CD4-positive, CD25-positive, alpha-beta regulatory T cell (primary cell): ENCODE measurements around the gene APOBEC3A. TPM values are rescaled to one million over a fixed set of nuclear protein-coding genes. Genes with fewer than 3 reads are reported as not detected.
A peak's percentile ranks its signal among the peaks of the same experiment; 100 is the strongest.

Experiments used
- ATAC-seq, 2 donors: fragments of 150-1000 bp; cut with Tn5 transposase; one replicate each; pipeline ENCODE4 v1.10.0; 2021; ENCODE audit warnings: low read depth in 2 of 2, moderate number of reproducible peaks in 2 of 2, moderate library complexity in 1 of 2
- DNase-seq, 3 donors: peaks; one replicate each; pipeline versions ENCODE4 v3.0.0 to v3.0.0-alpha.2; 2012 to 2022; ENCODE audit warnings: mixed read lengths in 1 of 3
- H3K27ac ChIP-seq: one replicate; pipeline ENCODE4 v1.7.0; 2013; ENCODE audit warnings: mild to moderate bottlenecking, low read length; ENCODE audit not compliant: insufficient read depth, poor library complexity, severe bottlenecking
- H3K27me3 ChIP-seq: one replicate; pipeline ENCODE4 v1.7.0; 2013; ENCODE audit warnings: low read length; ENCODE audit not compliant: control insufficient read depth, insufficient read depth
- H3K36me3 ChIP-seq: one replicate; pipeline ENCODE4 v1.7.0; 2013; ENCODE audit warnings: mild to moderate bottlenecking, low read length, moderate library complexity; ENCODE audit not compliant: control insufficient read depth, insufficient read depth
- H3K4me1 ChIP-seq: 2 replicates; pipeline ENCODE4 v1.7.0; 2013; ENCODE audit warnings: mild to moderate bottlenecking, low read length; ENCODE audit not compliant: insufficient read depth, control insufficient read depth, poor library complexity, severe bottlenecking
- H3K4me3 ChIP-seq: one replicate; pipeline ENCODE4 v1.7.0; 2013; ENCODE audit warnings: low read depth, mild to moderate bottlenecking, low read length, moderate library complexity
- H3K9me3 ChIP-seq, 2 experiments: 1 replicate in 1 of 2; 2 replicates in 1 of 2; pipeline ENCODE4 v1.7.0; 2013; ENCODE audit warnings: low read length in 2 of 2, mild to moderate bottlenecking in 1 of 2, moderate library complexity in 1 of 2; ENCODE audit not compliant: control insufficient read depth in 2 of 2
- H3K27ac Mint-ChIP-seq, 3 donors: one replicate each; pipeline ENCODE4 v1.8.0; 2020 to 2022; ENCODE audit warnings: mild to moderate bottlenecking in 3 of 3, mixed read lengths in 3 of 3, moderate library complexity in 2 of 3
- H3K27me3 Mint-ChIP-seq: one replicate; pipeline ENCODE4 v1.8.0; 2022; ENCODE audit warnings: mild to moderate bottlenecking, mixed read lengths
- H3K36me3 Mint-ChIP-seq: one replicate; pipeline ENCODE4 v1.8.0; 2020; ENCODE audit warnings: mixed read lengths
- H3K4me1 Mint-ChIP-seq, 4 donors: one replicate each; pipeline ENCODE4 v1.8.0; 2020 to 2022; ENCODE audit warnings: mixed read lengths in 4 of 4, mild to moderate bottlenecking in 1 of 4
- H3K4me3 Mint-ChIP-seq, 4 donors: one replicate each; pipeline ENCODE4 v1.8.0; 2020 to 2022; ENCODE audit warnings: mild to moderate bottlenecking in 4 of 4, mixed read lengths in 4 of 4, moderate library complexity in 3 of 4
- H3K9me3 Mint-ChIP-seq, 7 donors: one replicate each; pipeline ENCODE4 v1.8.0; 2020 to 2022; ENCODE audit warnings: mixed read lengths in 7 of 7, mild to moderate bottlenecking in 3 of 7, moderate library complexity in 2 of 7
- polyA plus RNA-seq, 4 donors: library from polyadenylated mRNA; unstranded; fragments of 300-500 nt; fragmentation: Illumina TruSeq; gene quantifications; one replicate each; pipeline ENCODE4 v1.2.3, GENCODE V29; 2021
- total RNA-seq: library from RNA; stranded (reverse); gene quantifications from one replicate; pipeline ENCODE4 v1.2.3, GENCODE V29; 2022

The APOBEC3A gene
- total and polyA plus RNA-seq, 5 donors from 2014 or later: 0.29 TPM; not detected in 4

- Histone ChIP-seq H3K27ac (no peak overlapping the region), H3K36me3 (no peaks in the 10 kb centered on the region), H3K9me3 (no peaks in the 10 kb centered on the region), H3K4me3 (no peak overlapping the region), H3K27me3 (peaks cover 21% of the 10 kb centered on the region), H3K4me1 (no peaks in the 10 kb centered on the region)
- peaks cover 47% of the 10 kb centered on the region for H3K27me3 Mint-ChIP-seq
- DNase-seq (no peak), ATAC-seq (no peak)
- H3K9me3 Mint-ChIP-seq: peaks cover 0 to 5% (median 0%) of the 10 kb centered on the region in 7 donors
- H3K4me3 Mint-ChIP-seq: no peak overlapping the region
- H3K27ac Mint-ChIP-seq: no peak overlapping the region
- no peaks in the 10 kb centered on the region for H3K36me3 Mint-ChIP-seq
- H3K4me1 Mint-ChIP-seq: peaks cover 0 to 5% (median 3%) of the 10 kb centered on the region in 4 donors
Observed at GRCh38 chr22:38924347-38924952, 33.0 kb upstream of the APOBEC3A start.

GRCh38 chr22:38925571-38926041 lies 31.8 kb upstream of the APOBEC3A start:
- Mint-ChIP-seq H3K27me3 (peaks cover 54% of the 10 kb centered on the region), H3K27ac (no peak overlapping the region), H3K4me1 (peaks cover 0 to 5% (median 3%) of the 10 kb centered on the region in 4 donors), H3K36me3 (no peaks in the 10 kb centered on the region), H3K4me3 (no peak overlapping the region), H3K9me3 (peaks cover 0 to 5% (median 0%) of the 10 kb centered on the region in 7 donors)
- no peak for ATAC-seq
- no peaks in the 10 kb centered on the region for H3K4me1 ChIP-seq
- DNase-seq: no peak
- H3K36me3 ChIP-seq: no peaks in the 10 kb centered on the region
- H3K27me3 ChIP-seq: peaks cover 23% of the 10 kb centered on the region
- H3K4me3 ChIP-seq: no peak overlapping the region
- no peak overlapping the region for H3K27ac ChIP-seq
- H3K9me3 ChIP-seq: no peaks in the 10 kb centered on the region

DNA sequence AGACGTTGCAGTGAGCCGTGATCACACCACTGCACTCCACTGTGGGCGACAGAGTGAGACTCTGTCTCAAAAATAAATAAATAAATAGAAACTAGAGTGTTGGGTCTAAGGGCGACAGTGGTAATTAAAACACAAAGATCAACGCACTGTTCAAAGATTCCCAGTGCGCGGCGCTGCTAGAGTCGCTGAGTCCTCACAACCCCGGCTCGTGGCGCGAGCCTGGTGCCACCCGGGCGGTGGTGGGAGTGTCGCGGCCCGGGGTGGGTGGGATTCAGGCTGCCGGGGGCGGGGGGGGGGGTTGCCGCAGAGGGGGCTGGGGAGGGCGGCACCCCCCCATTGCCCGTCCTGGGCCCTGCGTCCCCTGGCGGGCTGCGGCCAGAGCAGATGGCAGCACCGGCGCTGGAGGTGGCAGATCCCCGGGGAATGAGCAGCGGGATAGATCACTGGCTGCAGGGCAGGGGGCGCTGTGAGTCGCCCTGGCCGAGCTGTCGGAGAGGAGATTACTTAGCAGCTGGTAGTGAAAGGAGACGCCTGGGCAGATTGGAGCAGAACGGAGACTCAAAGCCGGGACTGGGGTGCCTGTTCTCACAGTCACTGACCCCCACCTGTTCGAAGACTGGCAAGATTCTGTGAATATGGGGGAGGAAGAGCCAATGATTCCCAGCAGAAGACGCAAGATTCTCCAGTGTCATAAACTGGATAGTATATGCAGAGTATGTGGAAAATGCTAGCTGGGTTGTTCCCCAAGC lies 30.2 kb upstream of the APOBEC3A start:
- no peaks in the 10 kb centered on the region for H3K4me1 ChIP-seq
- no peak overlapping the region for H3K27ac Mint-ChIP-seq
- DNase-seq: peak in 2 of 3 donors; percentile 8 to 46
- peaks cover 0 to 5% (median 0%) of the 10 kb centered on the region in 7 donors for H3K9me3 Mint-ChIP-seq
- no peaks in the 10 kb centered on the region for H3K36me3 ChIP-seq
- ATAC-seq: peak; percentile 39 to 47
- peaks cover 23% of the 10 kb centered on the region for H3K27me3 ChIP-seq
- H3K4me3 ChIP-seq: no peak overlapping the region
- peak overlapping the region in 2 of 4 donors; percentile 41 to 65 for H3K4me3 Mint-ChIP-seq
- H3K27ac ChIP-seq: no peak overlapping the region
- H3K4me1 Mint-ChIP-seq: peaks cover 0 to 5% (median 3%) of the 10 kb centered on the region in 4 donors
- no peaks in the 10 kb centered on the region for H3K36me3 Mint-ChIP-seq
- H3K9me3 ChIP-seq: no peaks in the 10 kb centered on the region
- peaks cover 52% of the 10 kb centered on the region for H3K27me3 Mint-ChIP-seq

- no peak overlapping the region for H3K4me3 Mint-ChIP-seq
- Histone ChIP-seq H3K4me3 (no peak overlapping the region), H3K4me1 (no peaks in the 10 kb centered on the region), H3K9me3 (no peaks in the 10 kb centered on the region), H3K27me3 (peaks cover 11% of the 10 kb centered on the region), H3K36me3 (no peaks in the 10 kb centered on the region), H3K27ac (no peak overlapping the region)
- peaks cover 37% of the 10 kb centered on the region for H3K27me3 Mint-ChIP-seq
- ATAC-seq (no peak), DNase-seq (no peak)
- H3K4me1 Mint-ChIP-seq: peaks cover 0 to 5% (median 3%) of the 10 kb centered on the region in 4 donors
- H3K9me3 Mint-ChIP-seq: peaks cover 0 to 4% (median 0%) of the 10 kb centered on the region in 7 donors
- no peak overlapping the region for H3K27ac Mint-ChIP-seq
- H3K36me3 Mint-ChIP-seq: no peaks in the 10 kb centered on the region
Observed at GRCh38 chr22:38930512-38930911, 26.9 kb upstream of the APOBEC3A start.

GRCh38 chr22:38935023-38935422 lies 22.4 kb upstream of the APOBEC3A start:
- ATAC-seq: no peak
- Histone ChIP-seq H3K27me3 (no peaks in the 10 kb centered on the region), H3K4me3 (no peak overlapping the region), H3K9me3 (no peaks in the 10 kb centered on the region), H3K4me1 (no peaks in the 10 kb centered on the region), H3K27ac (no peak overlapping the region), H3K36me3 (no peaks in the 10 kb centered on the region)
- Mint-ChIP-seq H3K27me3 (peaks cover 19% of the 10 kb centered on the region), H3K27ac (no peak overlapping the region), H3K4me1 (no peaks in the 10 kb centered on the region), H3K36me3 (no peaks in the 10 kb centered on the region), H3K9me3 (peaks cover 0 to 1% (median 0%) of the 10 kb centered on the region in 7 donors), H3K4me3 (no peak overlapping the region)
- no peak for DNase-seq

DNA sequence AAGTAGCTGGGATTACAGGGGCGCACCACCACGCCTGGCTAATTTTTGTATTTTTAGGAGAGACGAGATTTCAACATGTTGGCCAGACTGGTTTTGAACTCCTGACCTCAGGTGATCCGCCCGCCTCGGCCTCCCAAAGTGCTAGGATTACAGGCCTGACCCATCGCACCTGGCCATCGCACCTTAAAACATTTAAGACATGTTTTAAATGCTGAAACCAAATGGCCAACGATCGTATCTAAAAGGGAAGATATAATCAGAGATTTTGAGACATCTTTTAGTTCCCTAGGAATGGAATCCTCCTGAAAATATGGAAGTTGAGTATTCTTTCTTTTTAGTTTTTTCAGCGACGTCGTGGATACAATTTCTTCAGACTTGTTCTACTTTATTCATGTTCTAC lies 21.8 kb upstream of the APOBEC3A start:
- Mint-ChIP-seq H3K27me3 (peaks cover 16% of the 10 kb centered on the region), H3K9me3 (peaks cover 0 to 1% (median 0%) of the 10 kb centered on the region in 7 donors), H3K36me3 (no peaks in the 10 kb centered on the region), H3K4me1 (no peaks in the 10 kb centered on the region), H3K27ac (no peak overlapping the region), H3K4me3 (no peak overlapping the region)
- ATAC-seq (no peak), DNase-seq (no peak)
- Histone ChIP-seq H3K4me3 (no peak overlapping the region), H3K4me1 (no peaks in the 10 kb centered on the region), H3K27me3 (no peaks in the 10 kb centered on the region), H3K9me3 (no peaks in the 10 kb centered on the region), H3K36me3 (no peaks in the 10 kb centered on the region), H3K27ac (no peak overlapping the region)

DNA sequence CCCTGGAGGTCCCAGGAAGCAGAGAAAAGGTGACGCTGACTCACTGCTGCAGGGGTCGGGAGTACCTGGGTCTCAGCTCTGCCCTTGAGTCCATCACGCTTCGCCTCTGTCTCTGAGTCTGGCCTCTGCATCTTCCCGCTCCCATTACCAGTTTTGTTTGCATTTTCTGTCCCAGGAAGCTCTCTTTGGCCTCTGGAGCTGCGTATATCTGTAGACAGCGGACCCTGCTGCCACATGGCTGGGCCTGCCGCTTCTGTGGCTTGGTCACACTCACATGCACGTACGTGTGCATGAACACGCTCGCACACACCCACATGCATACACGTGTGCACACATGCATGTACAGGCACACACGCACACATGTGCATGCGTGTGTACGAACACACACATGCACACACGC lies 20.8 kb upstream of the APOBEC3A start:
- Mint-ChIP-seq H3K27ac (no peak overlapping the region), H3K27me3 (peaks cover 21% of the 10 kb centered on the region), H3K9me3 (peaks cover 0 to 1% (median 0%) of the 10 kb centered on the region in 7 donors), H3K4me1 (peaks cover 2 to 7% (median 5%) of the 10 kb centered on the region in 4 donors), H3K36me3 (no peaks in the 10 kb centered on the region), H3K4me3 (no peak overlapping the region)
- no peak overlapping the region for H3K27ac ChIP-seq
- no peak for ATAC-seq
- H3K9me3 ChIP-seq: no peaks in the 10 kb centered on the region
- no peak overlapping the region for H3K4me3 ChIP-seq
- no peaks in the 10 kb centered on the region for H3K27me3 ChIP-seq
- no peak for DNase-seq
- no peaks in the 10 kb centered on the region for H3K36me3 ChIP-seq
- peaks cover 7% of the 10 kb centered on the region for H3K4me1 ChIP-seq
